Activated T-cell treated with anti-CD3 and anti-CD28 coated beads, Interleukin-2, amount 50 U/mL, for 48 hours (primary cell): ENCODE data around the gene ZNF791.
"Not testable (repeated sequence)": the region's sequence is repeated elsewhere in the genome, so short reads cannot be mapped to it uniquely, and the experiment has no call there.

Experiments
- DNase-seq, 2 experiments: peaks; one replicate each; pipeline ENCODE4 v3.0.0-alpha.2; 2020

Gene ZNF791

DNA sequence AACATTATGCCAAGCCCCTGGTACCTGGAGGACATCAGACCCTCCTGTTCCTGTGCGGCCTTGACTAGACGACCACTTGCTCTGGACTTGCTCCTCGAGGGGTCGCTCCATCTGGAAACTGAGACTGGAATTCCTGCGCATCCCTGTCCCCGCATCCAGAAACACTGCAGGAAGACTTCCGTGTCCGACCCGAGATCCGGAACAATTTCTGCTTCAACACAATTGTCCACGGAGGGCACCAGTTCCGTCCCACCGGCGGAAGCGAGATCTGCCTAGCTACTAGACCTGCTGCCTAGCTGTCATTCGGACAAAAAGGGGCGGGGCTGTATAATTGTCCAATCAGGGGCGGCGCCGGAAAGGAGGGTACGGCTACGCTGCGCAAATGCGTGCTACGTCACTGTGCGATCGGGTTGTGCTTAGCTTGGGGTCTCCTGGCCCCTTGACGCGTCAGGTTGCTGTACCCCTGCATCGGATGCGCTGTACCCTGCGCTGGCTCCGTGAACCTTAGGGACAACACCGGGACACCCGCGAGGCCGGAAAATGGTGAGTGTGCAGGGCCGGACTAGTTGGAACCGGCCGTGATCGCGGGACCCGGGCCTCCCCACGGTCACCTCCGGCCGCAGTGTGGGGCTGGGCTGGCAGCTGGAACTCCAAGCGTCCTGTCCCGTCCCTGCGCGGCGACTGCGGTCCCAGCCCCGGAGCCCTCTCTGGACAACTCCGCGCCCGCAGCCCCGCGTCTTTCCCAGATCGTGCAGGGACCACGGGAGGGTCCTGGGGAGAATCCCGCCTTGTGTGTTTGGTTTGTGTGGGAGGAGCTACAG, at the start of gene ZNF791, which contains the start of gene ZNF490:
Gene ZNF791, plus strand, starts transcription at position 381 of the 821 bp plus-strand sequence. Its CDS starts 160 bp downstream, at position 541.
Gene ZNF490, minus strand, starts transcription at position 274 of the 821 bp plus-strand sequence. Its CDS starts 133 bp downstream, at position 141.
- DNase-seq, result peak; percentile 98

DNA sequence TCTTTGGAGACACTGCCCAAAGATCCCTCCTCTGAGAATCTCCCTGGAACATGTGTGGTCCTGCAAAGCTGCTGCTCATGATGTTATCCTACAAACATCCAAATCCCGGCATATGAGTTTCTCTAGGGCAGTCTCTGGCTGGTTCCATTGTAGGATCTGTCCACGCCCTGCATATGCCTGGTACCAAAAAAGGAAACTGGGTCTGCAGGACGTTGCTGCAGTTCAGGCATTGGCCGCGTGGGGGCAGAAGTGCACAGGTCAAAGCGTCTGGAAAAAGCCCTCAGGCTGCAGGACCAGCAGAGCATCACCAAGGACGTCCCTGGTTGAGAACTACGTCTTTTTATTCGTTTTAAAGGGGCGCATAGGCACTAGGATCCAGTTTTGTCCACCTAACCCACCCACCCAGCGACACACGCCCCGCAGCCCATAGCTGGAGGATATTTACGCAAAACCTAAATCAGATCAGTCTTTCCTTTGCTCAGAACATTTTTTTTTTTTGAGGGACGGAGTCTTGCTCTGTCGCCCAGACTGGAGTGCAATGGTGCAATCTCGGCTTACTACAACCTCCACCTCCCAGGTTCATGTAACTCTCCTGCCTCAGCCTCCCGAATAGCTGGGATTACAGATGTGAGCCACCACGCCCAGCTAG, 46.6 kb upstream of the ZNF791 start:
- peak; percentile 97 to 98 for DNase-seq

DNA sequence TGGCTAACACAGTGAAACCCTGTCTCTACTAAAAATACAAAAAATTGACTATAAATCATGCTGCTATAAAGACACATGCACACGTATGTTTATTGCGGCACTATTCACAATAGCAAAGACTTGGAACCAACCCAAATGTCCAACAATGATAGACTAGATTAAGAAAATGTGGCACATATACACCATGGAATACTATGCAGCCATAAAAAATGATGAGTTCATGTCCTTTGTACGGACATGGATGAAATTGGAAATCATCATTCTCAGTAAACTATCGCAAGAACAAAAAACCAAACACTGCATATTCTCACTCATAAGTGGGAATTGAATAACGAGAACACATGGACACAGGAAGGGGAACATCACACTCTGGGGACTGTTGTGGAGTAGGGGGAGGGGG, 44.3 kb upstream of the ZNF791 start:
- not testable (repeated sequence) for DNase-seq

DNA sequence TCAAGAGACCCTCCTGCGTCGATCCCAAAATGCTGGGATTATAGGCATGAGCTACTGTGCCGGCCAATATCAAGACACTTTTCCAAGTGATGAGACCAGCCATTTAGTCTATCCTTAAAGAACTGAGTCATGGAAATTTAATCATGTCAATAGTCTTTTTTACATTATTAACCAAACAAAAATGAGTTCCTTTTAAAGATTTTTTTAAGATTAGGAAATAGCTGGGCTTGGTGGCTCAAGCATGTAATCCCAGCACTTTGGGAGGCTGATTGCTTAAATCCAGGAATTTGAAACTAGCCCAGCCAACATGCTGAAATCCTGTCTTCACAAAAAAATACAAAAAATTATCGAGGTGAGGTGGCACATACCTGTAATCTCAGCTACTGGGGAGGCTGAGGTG, 42.8 kb upstream of the ZNF791 start:
- DNase-seq, result no peak

DNA sequence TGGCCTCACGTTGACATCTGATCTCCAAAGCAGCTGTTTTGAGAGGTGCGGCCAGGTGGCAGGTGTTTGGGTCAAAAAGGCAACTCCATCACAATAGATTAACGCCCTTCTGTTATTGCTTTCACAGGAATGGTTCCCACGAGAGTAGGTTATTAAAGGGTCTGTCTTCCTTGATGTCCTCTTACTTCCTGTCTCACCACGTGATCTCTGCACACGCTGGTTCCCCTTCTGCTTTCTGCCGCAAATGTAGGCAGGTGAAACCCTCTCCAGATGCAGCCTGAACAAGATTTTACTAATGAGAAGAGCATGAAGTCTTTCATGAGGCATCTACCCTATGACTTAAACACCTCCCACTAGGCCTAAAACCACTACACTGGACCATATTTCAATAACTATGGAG, 36.7 kb upstream of the ZNF791 start:
- DNase-seq, result no peak

DNA sequence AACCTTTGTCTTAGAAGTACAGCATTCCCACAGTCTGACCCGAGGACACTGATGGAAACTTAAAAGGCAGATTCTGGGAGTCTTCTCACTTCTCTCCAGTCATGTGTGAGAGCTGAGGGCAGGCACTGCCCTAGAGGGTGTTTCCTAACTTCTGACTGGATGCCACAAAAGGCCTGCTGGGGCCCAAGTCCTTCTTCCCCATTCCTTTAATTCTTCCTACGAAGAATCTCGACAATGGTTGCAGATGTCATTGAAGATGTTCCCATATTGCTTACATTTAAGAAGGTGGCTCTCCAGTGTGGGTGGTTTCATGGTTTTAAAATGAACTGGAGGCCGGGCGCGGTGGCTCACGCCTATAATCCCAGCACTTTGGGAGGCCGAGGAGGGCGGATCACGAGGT, 32.1 kb upstream of the ZNF791 start:
- DNase-seq, result no peak

DNA sequence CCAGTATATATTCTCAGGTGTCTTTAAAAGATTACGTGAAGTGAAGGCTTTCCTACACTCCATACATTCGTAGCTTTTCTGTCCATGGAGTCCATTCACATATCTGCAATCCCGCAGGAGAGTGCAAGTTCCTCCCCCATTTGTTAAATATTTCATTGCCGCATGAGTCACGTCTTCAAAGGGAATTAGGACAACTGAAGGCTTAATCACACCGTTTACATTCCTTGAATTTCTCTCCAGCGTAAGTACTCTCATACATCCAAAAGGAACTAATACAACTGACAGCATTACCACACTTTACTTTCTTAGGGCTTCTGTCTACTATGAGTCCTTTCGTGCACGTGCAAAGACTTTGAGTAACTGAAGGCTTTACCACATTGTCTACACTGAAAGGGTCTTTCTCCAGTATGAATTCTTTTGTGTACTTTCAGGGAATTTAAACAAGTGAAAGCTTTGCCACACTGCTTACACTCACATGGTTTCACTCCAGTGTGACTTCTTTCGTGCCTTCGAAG, 30.5 kb upstream of the ZNF791 start:
- DNase-seq, result no peak

DNA sequence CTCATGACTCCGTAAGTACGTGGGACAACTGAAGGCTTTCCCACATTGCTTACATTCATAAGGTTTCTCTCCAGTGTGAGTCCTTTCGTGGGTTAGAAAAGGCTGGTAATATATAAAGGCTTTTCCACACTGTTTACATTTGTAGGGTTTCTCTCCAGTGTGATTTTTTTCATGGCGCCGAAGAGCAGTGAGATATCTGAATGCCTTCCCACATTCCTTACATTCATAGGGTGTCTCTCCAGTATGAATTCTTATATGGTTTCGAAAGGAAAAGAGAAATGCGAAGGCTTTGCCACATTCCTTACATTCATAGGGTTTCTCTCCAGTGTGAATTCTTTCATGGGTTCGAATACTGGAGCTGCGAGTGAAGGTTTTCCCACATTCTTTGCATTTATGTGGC, 29.6 kb upstream of the ZNF791 start:
- DNase-seq, result no peak

DNA sequence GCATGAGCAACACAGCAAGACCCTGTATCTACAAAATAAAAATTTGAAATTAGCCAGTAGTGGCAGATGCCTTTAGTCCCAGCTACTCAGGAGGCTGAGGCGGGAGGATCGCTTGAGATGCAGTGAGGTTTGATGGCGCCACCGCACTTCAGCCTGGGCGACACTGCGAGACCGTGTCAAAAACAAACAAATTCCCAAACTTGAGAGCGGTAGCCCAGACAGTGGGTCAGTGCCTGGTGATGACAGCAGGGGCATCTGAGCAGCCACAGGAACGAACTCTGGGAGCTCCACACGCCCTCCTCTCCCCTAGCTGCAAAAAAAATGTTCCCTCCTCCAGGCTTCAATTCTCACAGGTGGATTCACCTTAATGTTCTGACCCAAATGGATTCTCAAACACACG, 14.2 kb upstream of the ZNF791 start:
- no peak for DNase-seq

DNA sequence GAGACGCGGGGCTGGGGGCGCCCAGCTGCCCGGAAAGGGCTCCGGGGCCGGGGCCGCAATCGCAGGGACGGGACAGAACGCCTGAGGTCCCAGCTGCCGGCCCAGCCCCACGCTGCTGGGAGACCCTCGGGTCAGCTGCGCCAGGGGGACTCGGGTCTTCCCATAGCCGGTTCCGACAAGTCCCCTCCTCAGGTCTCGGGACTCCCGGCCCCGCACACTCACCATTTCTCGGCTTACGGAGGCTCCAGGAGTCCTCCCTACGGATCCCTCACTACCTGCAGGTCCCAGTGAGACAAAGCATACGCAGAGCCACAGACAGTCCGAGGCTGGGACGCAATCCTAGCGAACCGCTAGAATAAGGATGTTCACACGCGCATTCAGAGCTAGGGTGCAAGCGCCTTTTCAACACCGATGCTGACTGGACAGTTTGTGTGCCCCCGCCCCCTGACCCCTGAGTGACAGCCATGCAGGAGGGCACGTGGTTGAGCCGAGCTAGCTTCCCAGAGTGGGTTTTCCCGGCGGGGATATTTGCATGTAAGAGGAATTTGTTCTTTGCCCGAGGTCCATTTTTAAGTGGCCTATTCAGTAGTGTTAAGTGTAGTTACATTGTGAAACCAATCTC, 13.7 kb upstream of the ZNF791 start:
- no peak for DNase-seq

DNA sequence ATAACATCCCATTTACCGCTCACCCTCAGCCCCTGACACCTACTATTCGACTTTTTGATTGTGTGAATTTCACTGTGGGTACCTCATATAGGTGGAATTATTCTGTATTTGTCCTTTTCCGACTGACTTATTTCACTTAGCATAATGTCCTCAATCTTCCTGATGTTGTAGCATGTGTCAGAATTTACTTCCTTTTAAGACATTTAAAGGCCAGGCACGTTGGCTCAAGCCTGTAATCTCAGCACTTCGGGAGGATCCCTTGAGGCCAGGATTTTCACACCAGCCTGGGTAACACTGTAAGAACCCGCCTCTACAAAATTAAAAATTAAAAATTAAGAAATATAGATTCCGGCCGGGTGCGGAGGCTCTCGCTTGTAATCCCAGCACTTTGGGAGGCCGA, 13.1 kb upstream of the ZNF791 start:
- no peak for DNase-seq

DNA sequence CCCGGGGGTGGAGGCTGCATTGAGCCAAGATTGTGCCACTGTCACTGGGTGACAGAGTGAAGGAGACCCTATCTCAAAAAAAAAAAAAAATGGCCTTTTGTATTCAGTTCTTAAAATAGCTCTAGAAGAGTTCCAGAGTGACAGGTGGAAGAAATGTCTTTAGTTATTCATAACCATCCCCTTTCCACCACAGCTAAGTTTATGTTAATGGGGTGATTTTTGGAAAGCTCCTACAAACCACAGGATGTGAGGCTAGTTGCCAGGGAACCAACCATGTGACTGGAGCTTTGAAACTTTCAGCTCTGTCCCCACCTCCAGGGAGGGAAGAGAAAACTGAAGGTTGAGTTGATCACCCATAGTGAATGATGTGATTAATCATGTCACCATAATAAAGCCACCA, 7.0 kb upstream of the ZNF791 start:
- peak; percentile 35 to 53 for DNase-seq

DNA sequence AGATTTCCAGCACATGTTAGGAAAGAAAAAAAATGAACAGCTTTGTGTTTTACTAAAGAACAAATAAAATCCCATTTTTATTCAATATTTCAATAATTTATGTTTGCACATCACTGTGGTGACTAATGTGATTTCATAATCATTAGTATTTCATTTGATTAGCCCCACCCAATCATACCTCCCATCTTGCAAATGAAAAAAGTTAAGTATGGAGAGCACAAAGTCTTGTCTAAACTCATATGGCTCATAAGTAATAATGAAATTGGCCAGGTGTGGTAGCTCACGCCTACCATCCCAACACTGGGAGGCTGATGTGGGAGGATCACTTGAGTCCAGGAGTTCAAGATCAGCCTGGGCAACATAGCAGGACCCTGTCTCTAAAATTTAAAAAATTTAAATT, 3.9 kb upstream of the ZNF791 start:
- DNase-seq, result no peak

DNA sequence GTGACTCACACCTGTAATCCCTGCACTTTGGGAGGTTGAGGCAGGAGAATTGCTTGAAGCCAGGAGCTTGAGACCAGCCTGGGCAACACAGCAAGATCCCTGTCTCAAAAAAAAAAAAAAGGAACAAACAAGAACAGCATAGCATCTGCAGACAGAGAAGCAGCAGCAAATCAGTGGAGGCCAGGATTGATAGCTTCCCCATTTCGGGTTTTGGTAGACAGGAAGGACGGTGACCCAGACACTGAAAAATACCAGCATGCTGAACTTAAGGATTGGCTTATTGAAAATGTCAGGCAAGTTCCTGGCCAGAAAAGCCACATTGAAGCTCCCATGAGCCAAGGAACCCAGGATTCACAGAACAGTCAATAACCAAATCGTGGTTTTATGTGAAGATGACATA, 3.1 kb upstream of the ZNF791 start:
- no peak for DNase-seq

DNA sequence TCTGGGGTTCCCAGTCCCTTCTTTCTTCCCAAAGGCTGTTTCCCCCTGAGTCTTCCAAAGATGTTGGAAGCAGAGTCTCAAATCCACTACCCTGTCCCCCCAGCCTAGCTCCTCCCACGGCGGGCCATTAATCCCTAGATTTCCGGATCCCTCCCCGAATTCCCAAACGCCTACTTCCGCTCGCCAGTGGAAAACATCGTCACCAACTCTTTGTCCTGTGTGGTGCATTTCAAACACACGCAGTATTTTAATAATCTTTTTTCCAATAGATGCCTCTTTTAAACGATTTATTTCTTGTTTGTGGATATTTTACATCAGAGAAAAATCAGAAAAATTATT, 610 bp downstream of the ZNF791 start:
- no peak for DNase-seq

DNA sequence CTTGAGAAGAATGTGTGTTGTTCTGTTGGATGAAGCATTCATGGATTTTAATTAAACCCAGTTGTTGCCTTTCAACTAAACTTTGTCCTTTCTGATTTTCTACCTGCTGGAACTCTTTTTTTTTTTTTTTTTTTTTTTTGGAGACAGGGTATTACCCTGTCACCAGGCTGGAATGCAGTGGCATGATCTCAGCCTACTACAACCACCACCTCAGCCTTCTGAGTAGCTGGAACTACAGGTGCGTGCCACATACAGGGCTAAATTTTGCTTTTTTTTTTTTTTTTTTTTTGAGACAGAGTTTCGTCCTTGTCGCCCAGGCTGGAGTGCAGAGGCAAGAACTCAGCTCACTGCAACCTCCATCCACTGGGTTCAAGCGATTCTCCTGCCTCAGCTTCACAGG, 6.9 kb downstream of the ZNF791 start:
- no peak for DNase-seq

DNA sequence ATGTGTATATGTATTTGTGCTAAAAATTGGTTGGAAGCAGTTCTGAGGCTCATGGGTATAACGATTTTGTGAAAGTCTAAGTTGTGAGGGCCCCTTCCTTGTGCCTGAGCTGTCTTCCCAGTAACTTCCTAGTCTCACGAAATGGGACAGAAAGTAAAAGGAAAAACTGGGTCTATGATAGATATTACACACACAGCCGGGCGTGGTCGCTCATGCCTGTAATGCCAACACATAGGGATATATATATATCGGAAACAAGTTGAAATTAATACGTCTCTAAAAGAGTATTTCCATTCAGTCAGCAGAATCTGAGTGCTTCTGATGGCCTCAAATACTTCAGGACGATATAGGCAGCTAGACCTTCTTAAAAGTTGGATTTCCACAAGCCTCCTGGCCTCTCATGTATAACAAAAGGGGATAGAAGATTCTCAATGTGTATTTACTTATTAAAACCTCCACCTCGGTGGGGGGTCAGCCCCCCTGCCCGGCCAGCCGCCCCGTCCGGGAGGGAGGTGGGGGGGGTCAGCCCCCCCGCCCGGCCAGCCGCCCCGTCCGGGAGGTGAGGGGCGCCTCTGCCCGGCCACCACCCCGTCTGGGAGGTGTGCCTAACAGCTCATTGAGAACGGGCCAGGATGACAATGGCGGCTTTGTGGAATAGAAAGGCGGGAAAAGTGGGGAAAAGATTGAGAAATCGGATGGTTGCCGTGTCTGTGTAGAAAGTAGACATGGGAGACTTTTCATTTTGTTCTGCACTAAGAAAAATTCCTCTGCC, 10.7 kb downstream of the ZNF791 start:
- not testable (repeated sequence) for DNase-seq

DNA sequence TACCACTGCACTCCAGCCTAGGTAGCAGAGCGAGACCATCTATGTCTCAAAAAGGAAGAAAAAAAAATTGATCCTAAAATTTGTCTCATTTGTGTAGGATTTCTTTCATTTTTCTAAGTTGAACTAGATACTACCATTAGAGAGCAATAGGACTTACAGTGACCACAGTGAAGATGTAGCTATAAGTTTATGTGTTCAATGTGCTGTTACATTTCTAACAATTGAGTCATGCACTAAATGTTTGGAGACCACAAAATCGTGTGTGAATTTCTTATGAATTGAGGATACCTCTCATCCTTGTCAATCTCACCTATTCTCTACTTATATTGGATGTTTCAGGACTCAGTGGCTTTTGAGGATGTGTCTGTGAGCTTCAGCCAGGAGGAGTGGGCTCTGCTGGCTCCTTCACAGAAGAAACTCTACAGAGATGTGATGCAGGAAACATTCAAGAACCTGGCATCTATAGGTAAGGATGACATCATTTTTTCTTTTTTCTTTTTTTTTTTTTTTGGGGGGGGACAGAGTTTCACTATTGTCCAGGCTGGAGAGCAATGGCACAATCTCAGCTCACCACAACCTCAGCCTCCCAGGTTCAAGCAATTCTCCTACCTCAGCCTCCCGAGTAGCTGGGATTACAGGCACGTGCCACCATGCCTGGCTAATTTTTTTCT, 12.8 kb downstream of the ZNF791 start:
- DNase-seq, result no peak

DNA sequence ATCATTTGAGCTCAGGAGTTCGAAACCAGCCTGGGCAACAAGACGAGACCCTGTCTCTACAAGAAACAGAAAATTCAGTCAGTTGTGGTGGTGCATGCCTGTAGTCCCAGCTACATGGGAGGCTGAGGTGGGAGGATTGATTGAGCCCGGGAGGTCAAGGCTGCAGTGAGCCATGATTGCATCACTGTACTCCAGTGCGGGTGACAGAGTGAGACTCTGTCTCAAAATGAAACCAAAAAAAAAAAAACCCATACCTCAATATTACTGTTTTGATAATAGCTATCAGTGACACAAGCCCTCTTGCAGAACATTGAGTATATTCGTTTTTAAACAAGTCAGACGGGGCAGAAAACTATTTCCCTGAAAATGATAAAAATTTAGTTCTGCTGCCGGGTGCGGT, 16.2 kb downstream of the ZNF791 start:
- no peak for DNase-seq

DNA sequence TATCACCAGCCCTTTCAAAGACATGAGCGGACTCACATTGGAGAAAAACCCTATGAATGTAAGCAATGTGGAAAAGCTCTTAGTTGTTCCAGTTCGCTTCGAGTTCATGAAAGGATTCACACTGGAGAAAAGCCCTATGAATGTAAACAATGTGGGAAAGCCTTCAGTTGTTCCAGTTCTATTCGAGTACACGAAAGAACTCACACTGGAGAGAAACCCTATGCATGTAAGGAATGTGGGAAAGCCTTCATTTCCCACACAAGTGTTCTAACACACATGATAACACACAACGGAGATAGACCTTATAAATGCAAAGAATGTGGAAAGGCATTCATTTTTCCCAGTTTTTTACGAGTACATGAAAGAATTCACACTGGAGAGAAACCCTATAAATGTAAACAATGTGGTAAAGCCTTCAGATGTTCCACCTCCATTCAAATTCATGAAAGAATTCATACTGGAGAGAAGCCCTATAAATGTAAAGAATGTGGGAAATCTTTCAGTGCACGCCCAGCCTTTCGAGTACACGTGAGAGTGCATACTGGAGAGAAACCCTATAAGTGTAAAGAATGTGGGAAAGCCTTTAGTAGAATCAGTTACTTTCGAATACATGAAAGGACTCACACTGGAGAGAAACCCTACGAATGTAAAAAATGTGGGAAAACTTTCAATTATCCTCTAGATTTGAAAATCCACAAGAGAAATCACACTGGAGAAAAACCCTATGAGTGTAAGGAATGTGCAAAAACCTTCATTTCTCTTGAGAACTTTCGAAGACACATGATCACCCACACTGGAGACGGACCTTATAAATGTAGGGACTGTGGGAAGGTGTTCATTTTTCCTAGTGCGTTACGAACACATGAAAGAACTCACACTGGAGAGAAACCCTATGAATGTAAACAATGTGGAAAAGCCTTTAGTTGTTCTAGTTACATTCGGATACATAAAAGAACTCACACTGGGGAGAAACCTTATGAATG, 17.6 kb downstream of the ZNF791 start:
- DNase-seq, result no peak

DNA sequence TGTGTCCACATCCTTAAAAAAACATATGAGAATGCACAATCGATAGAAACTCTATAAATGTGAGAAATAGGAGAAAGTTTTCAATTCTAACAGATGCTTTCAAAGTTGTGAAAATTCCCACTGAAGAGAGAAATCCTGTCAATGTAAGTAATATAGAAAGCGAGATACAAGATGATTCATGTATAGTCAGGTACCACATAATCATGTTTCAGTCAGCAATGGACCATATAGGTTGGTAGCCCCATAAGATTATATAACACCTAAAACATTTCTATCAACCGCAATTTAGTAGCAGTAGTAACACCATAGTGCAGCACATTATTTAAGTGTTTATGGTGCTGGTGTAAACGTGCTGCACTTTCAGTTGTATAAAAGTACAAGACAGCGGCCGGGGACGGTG, 18.5 kb downstream of the ZNF791 start:
- no peak for DNase-seq
